Activated CD8-positive, alpha-beta memory T cell treated with anti-CD3 and anti-CD28 coated beads, Interleukin-2, amount 10 ng/mL, durations not matched to agents 7 days and 5 days (primary cell): ENCODE measurements around the gene KCNJ15. TPM values are rescaled to one million over a fixed set of nuclear protein-coding genes. Genes with fewer than 3 reads are reported as not detected.

Experiments used
- ATAC-seq: fragments of 150-1000 bp; cut with Tn5 transposase; one replicate; pipeline ENCODE4 v1.10.0; 2021; ENCODE audit warnings: moderate library complexity
- CTCF ChIA-PET: fragments of 350-600 bp; sonication (Branson Sonifier 250); formaldehyde crosslinking; loops from one replicate; lab custom pipeline; 2021; ENCODE audit warnings: antibody characterized with exemption; lab: Charles Lee
- DNase-seq: peaks from one replicate; pipeline ENCODE4 v3.0.0-alpha.2; 2020
- H3K27ac Mint-ChIP-seq: one replicate; pipeline ENCODE4 v1.8.0; 2021; ENCODE audit warnings: mild to moderate bottlenecking, mixed read lengths
- H3K27me3 Mint-ChIP-seq: one replicate; pipeline ENCODE4 v1.8.0; 2021; ENCODE audit warnings: mixed read lengths
- H3K36me3 Mint-ChIP-seq: one replicate; pipeline ENCODE4 v1.8.0; 2021; ENCODE audit warnings: mild to moderate bottlenecking, mixed read lengths
- H3K4me1 Mint-ChIP-seq: one replicate; pipeline ENCODE4 v1.8.0; 2021; ENCODE audit warnings: mixed read lengths
- H3K4me3 Mint-ChIP-seq: one replicate; pipeline ENCODE4 v1.8.0; 2021; ENCODE audit warnings: mild to moderate bottlenecking, moderate library complexity, mixed read lengths
- H3K9me3 Mint-ChIP-seq: one replicate; pipeline ENCODE4 v1.8.0; 2022; ENCODE audit warnings: low read depth, mixed read lengths
- total RNA-seq, 2 experiments: library from RNA; stranded (reverse); gene quantifications; one replicate each; pipeline ENCODE4 v1.2.3, GENCODE V29; 2021

Gene KCNJ15
- total RNA-seq, 2 experiments from 2014 or later, result not detected

- Mint-ChIP-seq H3K27me3 (no peaks in the 10 kb centered on the region), H3K36me3 (no peaks in the 10 kb centered on the region), H3K4me1 (no peaks in the 10 kb centered on the region), H3K4me3 (no peak overlapping the region), H3K9me3 (no peaks in the 10 kb centered on the region), H3K27ac (no peak overlapping the region)
- DNase-seq (no peak), ATAC-seq (no peak)
- CTCF ChIA-PET, result interaction anchor here (0.6 kb wide), 1 partner anchor 104 kb away, joined by 3 read pairs; no protein-coding TSS in a partner anchor
Measured at GRCh38 chr21:38322311-38322950, 65.6 kb downstream of the KCNJ15 start.

GRCh38 chr21:38323721-38324531 is 67.1 kb downstream of the KCNJ15 start:
- no peaks in the 10 kb centered on the region for H3K4me1 Mint-ChIP-seq
- no peaks in the 10 kb centered on the region for H3K27me3 Mint-ChIP-seq
- CTCF ChIA-PET, result no interaction called here
- H3K4me3 Mint-ChIP-seq, result no peak overlapping the region
- DNase-seq (no peak), ATAC-seq (no peak)
- no peak overlapping the region for H3K27ac Mint-ChIP-seq
- no peaks in the 10 kb centered on the region for H3K36me3 Mint-ChIP-seq
- no peaks in the 10 kb centered on the region for H3K9me3 Mint-ChIP-seq

GRCh38 chr21:38325216-38325615 is 68.4 kb downstream of the KCNJ15 start:
- Mint-ChIP-seq H3K9me3 (no peaks in the 10 kb centered on the region), H3K36me3 (no peaks in the 10 kb centered on the region), H3K4me1 (no peaks in the 10 kb centered on the region), H3K27ac (no peak overlapping the region), H3K4me3 (no peak overlapping the region), H3K27me3 (no peaks in the 10 kb centered on the region)
- ATAC-seq (no peak), DNase-seq (no peak)
- CTCF ChIA-PET, result no interaction called here

GRCh38 chr21:38325731-38326420 is 69.1 kb downstream of the KCNJ15 start:
- no peak for DNase-seq
- H3K9me3 Mint-ChIP-seq, result no peaks in the 10 kb centered on the region
- no peak overlapping the region for H3K27ac Mint-ChIP-seq
- H3K4me1 Mint-ChIP-seq, result no peaks in the 10 kb centered on the region
- no peaks in the 10 kb centered on the region for H3K27me3 Mint-ChIP-seq
- no peak overlapping the region for H3K4me3 Mint-ChIP-seq
- no peaks in the 10 kb centered on the region for H3K36me3 Mint-ChIP-seq
- ATAC-seq, result no peak
- CTCF ChIA-PET, result no interaction called here

GRCh38 chr21:38326429-38326828 is 69.6 kb downstream of the KCNJ15 start:
- no peak overlapping the region for H3K4me3 Mint-ChIP-seq
- H3K36me3 Mint-ChIP-seq, result no peaks in the 10 kb centered on the region
- H3K27me3 Mint-ChIP-seq, result no peaks in the 10 kb centered on the region
- H3K27ac Mint-ChIP-seq, result no peak overlapping the region
- ATAC-seq (no peak), DNase-seq (no peak)
- CTCF ChIA-PET, result no interaction called here
- no peaks in the 10 kb centered on the region for H3K4me1 Mint-ChIP-seq
- H3K9me3 Mint-ChIP-seq, result no peaks in the 10 kb centered on the region

GRCh38 chr21:38326899-38327298 is 70.1 kb downstream of the KCNJ15 start:
- Mint-ChIP-seq H3K4me1 (no peaks in the 10 kb centered on the region), H3K36me3 (no peaks in the 10 kb centered on the region), H3K27ac (no peak overlapping the region), H3K27me3 (no peaks in the 10 kb centered on the region), H3K4me3 (no peak overlapping the region), H3K9me3 (no peaks in the 10 kb centered on the region)
- ATAC-seq (no peak), DNase-seq (no peak)
- CTCF ChIA-PET, result no interaction called here

- no peaks in the 10 kb centered on the region for H3K27me3 Mint-ChIP-seq
- H3K36me3 Mint-ChIP-seq, result no peaks in the 10 kb centered on the region
- no peak for DNase-seq
- H3K4me3 Mint-ChIP-seq, result no peak overlapping the region
- H3K27ac Mint-ChIP-seq, result no peak overlapping the region
- CTCF ChIA-PET, result no interaction called here
- no peaks in the 10 kb centered on the region for H3K4me1 Mint-ChIP-seq
- H3K9me3 Mint-ChIP-seq, result no peaks in the 10 kb centered on the region
- no peak for ATAC-seq
Measured at GRCh38 chr21:38327984-38328383, 71.2 kb downstream of the KCNJ15 start.

GRCh38 chr21:38329162-38329561 is 72.4 kb downstream of the KCNJ15 start:
- CTCF ChIA-PET, result no interaction called here

GRCh38 chr21:38330666-38331065 is 73.9 kb downstream of the KCNJ15 start:
- no peaks in the 10 kb centered on the region for H3K27me3 Mint-ChIP-seq
- H3K9me3 Mint-ChIP-seq, result no peaks in the 10 kb centered on the region
- H3K4me1 Mint-ChIP-seq, result no peaks in the 10 kb centered on the region
- CTCF ChIA-PET, result no interaction called here
- DNase-seq, result no peak
- no peak overlapping the region for H3K4me3 Mint-ChIP-seq
- H3K27ac Mint-ChIP-seq, result no peak overlapping the region
- H3K36me3 Mint-ChIP-seq, result no peaks in the 10 kb centered on the region
- ATAC-seq, result no peak

More at GRCh38 chr21:38329162-38329561, 72.4 kb downstream of the KCNJ15 start:
- Mint-ChIP-seq H3K27ac (no peak overlapping the region), H3K27me3 (no peaks in the 10 kb centered on the region), H3K36me3 (no peaks in the 10 kb centered on the region), H3K9me3 (no peaks in the 10 kb centered on the region), H3K4me3 (no peak overlapping the region), H3K4me1 (no peaks in the 10 kb centered on the region)
- DNase-seq (no peak), ATAC-seq (no peak)

- no peaks in the 10 kb centered on the region for H3K36me3 Mint-ChIP-seq
- CTCF ChIA-PET, result no interaction called here
- DNase-seq, result no peak
- H3K27ac Mint-ChIP-seq, result no peak overlapping the region
- no peak for ATAC-seq
- no peaks in the 10 kb centered on the region for H3K4me1 Mint-ChIP-seq
- H3K4me3 Mint-ChIP-seq, result no peak overlapping the region
- H3K27me3 Mint-ChIP-seq, result no peaks in the 10 kb centered on the region
- no peaks in the 10 kb centered on the region for H3K9me3 Mint-ChIP-seq
Measured at GRCh38 chr21:38333301-38334272, 76.8 kb downstream of the KCNJ15 start.

GRCh38 chr21:38334866-38335265 is 78.1 kb downstream of the KCNJ15 start:
- H3K27me3 Mint-ChIP-seq, result no peaks in the 10 kb centered on the region
- ATAC-seq (no peak), DNase-seq (no peak)
- CTCF ChIA-PET, result no interaction called here
- H3K4me1 Mint-ChIP-seq, result no peaks in the 10 kb centered on the region
- H3K4me3 Mint-ChIP-seq, result no peak overlapping the region
- H3K9me3 Mint-ChIP-seq, result no peaks in the 10 kb centered on the region
- H3K27ac Mint-ChIP-seq, result no peak overlapping the region
- H3K36me3 Mint-ChIP-seq, result no peaks in the 10 kb centered on the region

GRCh38 chr21:38337793-38338192 is 81.0 kb downstream of the KCNJ15 start:
- CTCF ChIA-PET, result no interaction called here
- no peaks in the 10 kb centered on the region for H3K4me1 Mint-ChIP-seq

GRCh38 chr21:38340131-38340530 is 83.3 kb downstream of the KCNJ15 start:
- Mint-ChIP-seq H3K27me3 (peaks cover 2% of the 10 kb centered on the region), H3K9me3 (no peaks in the 10 kb centered on the region), H3K27ac (no peak overlapping the region), H3K36me3 (no peaks in the 10 kb centered on the region), H3K4me3 (no peak overlapping the region), H3K4me1 (no peaks in the 10 kb centered on the region)
- no peak for DNase-seq
- no peak for ATAC-seq
- CTCF ChIA-PET, result no interaction called here

More at GRCh38 chr21:38337793-38338192, 81.0 kb downstream of the KCNJ15 start:
- Mint-ChIP-seq H3K9me3 (no peaks in the 10 kb centered on the region), H3K36me3 (no peaks in the 10 kb centered on the region), H3K4me3 (no peak overlapping the region), H3K27ac (no peak overlapping the region), H3K27me3 (peaks cover under 1% of the 10 kb centered on the region)
- ATAC-seq (no peak), DNase-seq (no peak)
